Measurements from ENCODE around the gene GBA2.
A peak's percentile ranks its signal among the peaks of the same experiment; 100 is the strongest.

Gene GBA2

GRCh38 chr9:35690614-35691333 is 58.3 kb downstream of the GBA2 start:
- peak; percentile 87 for DNase-seq (ENCODE audit: low spot score)

- DNase-seq (ENCODE audit: low spot score), result no peak
Measured at GRCh38 chr9:35690294-35690613, 58.8 kb downstream of the GBA2 start.

GRCh38 chr9:35689542-35690293 is 59.3 kb downstream of the GBA2 start, which contains the start of gene TPM2:
TSS of gene TPM2 (minus strand) at chr9:35689925. CDS start at chr9:35689817, 108 bp downstream.
- DNase-seq (ENCODE audit: low spot score), result peak; percentile 92

GRCh38 chr9:35688558-35689541 is 60.2 kb downstream of the GBA2 start:
- peak; percentile 69 for DNase-seq (ENCODE audit: low spot score)

DNA sequence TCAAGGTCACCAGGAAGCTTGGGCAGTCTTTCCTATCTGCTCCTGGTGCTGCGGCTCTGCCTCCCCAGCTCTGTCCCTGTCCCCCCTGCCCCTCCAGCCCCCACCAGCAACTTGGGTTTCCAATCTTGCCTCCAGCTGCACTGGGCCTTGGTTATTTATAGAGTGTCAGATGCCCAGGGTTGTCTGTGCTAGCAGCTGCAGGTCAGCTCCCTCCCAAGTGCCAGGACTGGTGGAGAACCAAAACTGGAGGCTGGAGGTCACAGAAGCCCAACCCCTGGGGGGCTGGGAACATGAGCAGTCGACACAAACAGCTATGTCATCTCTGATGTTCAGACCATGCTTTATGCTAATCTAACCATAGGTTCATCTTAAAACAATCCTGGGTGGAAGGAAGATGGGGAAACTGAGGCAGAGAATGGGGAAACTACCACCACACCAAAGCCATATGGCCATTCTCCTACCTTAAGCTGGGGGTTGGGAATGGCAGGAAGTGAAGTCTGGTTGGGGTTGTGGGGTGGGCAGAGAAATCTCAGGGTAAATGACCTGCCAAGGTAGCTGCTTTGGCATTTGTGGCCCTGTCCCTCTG is 61.0 kb downstream of the GBA2 start:
- DNase-seq (ENCODE audit: low spot score), result no peak

DNA sequence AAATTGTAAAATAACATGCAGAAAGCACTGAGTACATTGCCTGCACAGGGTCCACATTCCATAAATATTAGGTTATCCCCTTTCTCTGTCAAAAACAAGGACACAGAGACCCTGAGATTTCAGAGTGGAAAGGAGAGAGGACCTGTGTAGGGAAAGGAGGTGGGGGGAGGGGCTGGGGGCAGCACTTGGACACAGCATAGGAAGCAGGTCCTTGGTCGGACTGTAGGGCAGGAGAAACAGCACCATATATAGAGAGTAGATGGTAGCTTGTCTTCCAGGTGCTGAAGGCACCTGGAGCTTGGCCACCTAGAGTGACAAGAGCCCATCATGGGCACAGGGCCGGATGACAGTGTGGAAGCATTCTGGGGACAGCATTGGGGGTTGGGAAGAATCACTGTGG is 61.7 kb downstream of the GBA2 start:
- DNase-seq (ENCODE audit: low spot score), result no peak

Data from AG08396 (cell line).